WTC11 (cell line): ENCODE data around the gene SWAP70. TPM values are rescaled to one million over a fixed set of nuclear protein-coding genes. Genes with fewer than 3 reads are reported as not detected.

Experiments
- ATAC-seq: fragments of 200-7000 bp; cut with Tn5 transposase; 2 replicates; pipeline ENCODE4 v1.10.0; 2021; ENCODE audit warnings: mild to moderate bottlenecking, moderate library complexity
- CTCF ChIA-PET: fragments of 300-600 bp; sonication (Branson Sonifier 250); formaldehyde crosslinking; loops from one replicate; lab custom pipeline; 2021; ENCODE audit warnings: antibody characterized with exemption; lab: Charles Lee
- POLR2A ChIA-PET: fragments of 350-600 bp; sonication (Branson Sonifier 250); formaldehyde crosslinking; loops from one replicate; lab custom pipeline; 2021; ENCODE audit warnings: antibody characterized with exemption; lab: Charles Lee
- DNase-seq: peaks from one replicate; pipeline ENCODE4 v3.0.0; 2021; ENCODE audit warnings: low spot score
- H3K27ac Mint-ChIP-seq: 2 replicates; pipeline ENCODE4 v1.8.0; 2021; ENCODE audit warnings: mixed read lengths
- H3K27me3 Mint-ChIP-seq: 2 replicates; pipeline ENCODE4 v1.8.0; 2021; ENCODE audit warnings: low read depth, mild to moderate bottlenecking, moderate library complexity, mixed read lengths
- H3K36me3 Mint-ChIP-seq: 2 replicates; pipeline ENCODE4 v1.8.0; 2021; ENCODE audit warnings: mixed read lengths
- H3K4me1 Mint-ChIP-seq: 2 replicates; pipeline ENCODE4 v1.8.0; 2022; ENCODE audit warnings: mixed read lengths
- H3K4me3 Mint-ChIP-seq: 2 replicates; pipeline ENCODE4 v1.8.0; 2021; ENCODE audit warnings: mild to moderate bottlenecking, moderate library complexity, mixed read lengths
- H3K9me3 Mint-ChIP-seq: 2 replicates; pipeline ENCODE4 v1.8.0; 2021; ENCODE audit warnings: mixed read lengths
- GABPB1 ChIP-seq: sonication (generic); formaldehyde crosslinking; IDR thresholded peaks from 2 replicates; pipeline ENCODE4 v1.8.1; 2023; ENCODE audit warnings: mild to moderate bottlenecking, missing genetic modification reagents
- GRHL2 ChIP-seq: fragments of 250-450 bp; sonication (Bioruptor Pico); IDR thresholded peaks from 2 replicates; pipeline ENCODE4 v1.8.0; 2022; ENCODE audit warnings: mild to moderate bottlenecking, moderate library complexity; ENCODE audit not compliant: insufficient replicate concordance, severe bottlenecking
- IRF2 ChIP-seq: sonication (generic); formaldehyde crosslinking; IDR thresholded peaks from 2 replicates; pipeline ENCODE4 v1.8.0; 2022; ENCODE audit warnings: low read depth, missing genetic modification reagents, borderline replicate concordance
- KAT7 ChIP-seq: sonication (generic); formaldehyde crosslinking; IDR thresholded peaks from 2 replicates; pipeline ENCODE4 v1.8.1; 2023; ENCODE audit warnings: missing genetic modification reagents, mild to moderate bottlenecking, borderline replicate concordance
- NFE2L1 ChIP-seq: sonication (generic); formaldehyde crosslinking; IDR thresholded peaks from 2 replicates; pipeline ENCODE4 v1.8.1; 2023; ENCODE audit warnings: missing genetic modification reagents
- NR1H2 ChIP-seq: sonication (generic); formaldehyde crosslinking; IDR thresholded peaks from 2 replicates; pipeline ENCODE4 v1.9.0; 2021; ENCODE audit warnings: mild to moderate bottlenecking, moderate library complexity, missing genetic modification reagents
- NR2C2 ChIP-seq: sonication (generic); formaldehyde crosslinking; IDR thresholded peaks from 2 replicates; pipeline ENCODE4 v1.8.0; 2022; ENCODE audit warnings: mild to moderate bottlenecking, missing genetic modification reagents
- OVOL2 ChIP-seq: fragments of 250-450 bp; sonication (Bioruptor Pico); IDR thresholded peaks from 2 replicates; pipeline ENCODE4 v1.9.0; 2021; ENCODE audit warnings: mild to moderate bottlenecking, borderline replicate concordance
- SOX15 ChIP-seq: fragments of 250-450 bp; sonication (Bioruptor Pico); IDR thresholded peaks from 2 replicates; pipeline ENCODE4 v1.9.0; 2021; ENCODE audit warnings: mild to moderate bottlenecking
- STAT6 ChIP-seq: sonication (generic); formaldehyde crosslinking; conservative IDR thresholded peaks from 2 replicates; pipeline ENCODE4 v1.8.1; 2023; ENCODE audit warnings: mild to moderate bottlenecking, low read depth, missing genetic modification reagents, moderate library complexity
- TEAD1 ChIP-seq: sonication (generic); formaldehyde crosslinking; IDR thresholded peaks from 2 replicates; pipeline ENCODE4 v1.8.0; 2022; ENCODE audit warnings: mild to moderate bottlenecking, missing genetic modification reagents
- TEAD4 ChIP-seq: sonication (generic); formaldehyde crosslinking; IDR thresholded peaks from 2 replicates; pipeline ENCODE4 v1.8.0; 2022; ENCODE audit warnings: mild to moderate bottlenecking, missing genetic modification reagents
- ZBTB21 ChIP-seq: sonication (generic); formaldehyde crosslinking; IDR thresholded peaks from 2 replicates; pipeline ENCODE4 v1.8.1; 2023; ENCODE audit warnings: mild to moderate bottlenecking, missing genetic modification reagents, borderline replicate concordance
- ZNF121 ChIP-seq: sonication (generic); formaldehyde crosslinking; IDR thresholded peaks from 2 replicates; pipeline ENCODE4 v1.8.0; 2023; ENCODE audit warnings: missing genetic modification reagents
- ZNF138 ChIP-seq: sonication (generic); formaldehyde crosslinking; conservative IDR thresholded peaks from 2 replicates; pipeline ENCODE4 v1.8.1; 2022; ENCODE audit warnings: mild to moderate bottlenecking, moderate library complexity, missing genetic modification reagents
- ZNF232 ChIP-seq: sonication (generic); formaldehyde crosslinking; IDR thresholded peaks from 2 replicates; pipeline ENCODE4 v1.8.0; 2022; ENCODE audit warnings: mild to moderate bottlenecking, missing genetic modification reagents
- ZNF317 ChIP-seq: sonication (generic); formaldehyde crosslinking; IDR thresholded peaks from 2 replicates; pipeline ENCODE4 v1.8.1; 2023; ENCODE audit warnings: low read depth, mild to moderate bottlenecking, moderate library complexity, missing genetic modification reagents, borderline replicate concordance
- ZNF416 ChIP-seq: fragments of 250-450 bp; sonication (Bioruptor Pico); IDR thresholded peaks from 2 replicates; pipeline ENCODE4 v1.9.0; 2021; ENCODE audit warnings: mild to moderate bottlenecking, inconsistent platforms
- ZNF671 ChIP-seq: fragments of 250-450 bp; sonication (Bioruptor Pico); IDR thresholded peaks from 2 replicates; pipeline ENCODE4 v1.8.0; 2021; ENCODE audit warnings: mild to moderate bottlenecking
- total RNA-seq: library from RNA; stranded (reverse); gene quantifications from 3 replicates; pipeline ENCODE4 v1.2.3, GENCODE V29; 2021
- TF ChIP-seq, protein P1 (sequence below): sonication (generic); formaldehyde crosslinking; IDR thresholded peaks from 2 replicates; pipeline ENCODE4 v1.8.0; 2023; ENCODE audit warnings: mild to moderate bottlenecking, missing genetic modification reagents
- TF ChIP-seq, protein P2 (sequence below): sonication (generic); formaldehyde crosslinking; IDR thresholded peaks from 2 replicates; pipeline ENCODE4 v1.8.1; 2023; ENCODE audit warnings: mild to moderate bottlenecking, missing genetic modification reagents
- TF ChIP-seq, protein P3 (sequence below): fragments of 250-450 bp; sonication (Bioruptor Pico); IDR thresholded peaks from 2 replicates; pipeline ENCODE4 v2.1.2; 2022; ENCODE audit warnings: mild to moderate bottlenecking, moderate library complexity
- TF ChIP-seq, protein P4 (sequence below): sonication (generic); formaldehyde crosslinking; IDR thresholded peaks from 2 replicates; pipeline ENCODE4 v1.8.1; 2022; ENCODE audit warnings: low read depth, mild to moderate bottlenecking, moderate library complexity, missing genetic modification reagents, borderline replicate concordance
- TF ChIP-seq, protein P5 (sequence below): fragments of 250-450 bp; sonication (Bioruptor Pico); IDR thresholded peaks from 2 replicates; pipeline ENCODE4 v1.9.0; 2021; ENCODE audit warnings: moderate library complexity, mild to moderate bottlenecking, inconsistent platforms, borderline replicate concordance

The SWAP70 gene
- total RNA-seq, 1 experiment from 2014 or later: 24.1 TPM

DNA sequence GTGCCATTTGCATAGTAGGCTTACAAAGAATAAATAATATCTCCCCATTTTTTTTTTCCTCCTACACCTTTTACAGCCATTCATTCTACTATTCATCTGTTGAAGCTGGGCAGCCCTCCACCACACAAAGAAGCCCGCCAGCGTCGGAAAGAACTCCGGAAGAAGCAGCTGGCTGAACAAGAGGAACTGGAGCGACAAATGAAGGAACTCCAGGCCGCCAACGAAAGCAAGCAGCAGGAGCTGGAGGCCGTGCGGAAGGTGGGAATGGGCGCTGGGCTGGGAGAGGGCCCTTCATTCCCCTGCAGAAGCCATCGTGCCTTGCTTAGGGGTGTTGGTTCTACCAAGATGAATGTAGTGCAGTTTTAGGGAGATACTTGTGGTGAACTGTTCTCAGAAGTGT lies 68.6 kb downstream of the SWAP70 start:
- no peak for ATAC-seq
- peaks cover 18% of the 10 kb centered on the region for H3K4me1 Mint-ChIP-seq
- peak overlapping the region; percentile 28 for H3K27ac Mint-ChIP-seq
- no peaks in the 10 kb centered on the region for H3K27me3 Mint-ChIP-seq
- peaks cover 9% of the 10 kb centered on the region for H3K9me3 Mint-ChIP-seq
- ChIA-PET POLR2A (interaction anchor here (0.6 kb wide), 1 partner anchor 204 kb away, joined by 3 read pairs; no protein-coding TSS in a partner anchor), CTCF (interaction anchor here (0.5 to 1.0 kb wide), 2 partner anchors 197 to 1005 kb away, joined by 3 to 5 read pairs; no protein-coding TSS in a partner anchor)
- no peak for DNase-seq
- H3K4me3 Mint-ChIP-seq: no peak overlapping the region
- H3K36me3 Mint-ChIP-seq: peaks cover 43% of the 10 kb centered on the region
- no peak for TF ChIP-seq TEAD4 (CRISPR knock-in tag)
- no peak for TF ChIP-seq SOX15 (CRISPR knock-in tag)
- TF ChIP-seq ZNF671 (CRISPR knock-in tag): no peak
- no peak for TF ChIP-seq GRHL2
- TF ChIP-seq TEAD1 (CRISPR knock-in tag): no peak
- no peak for TF ChIP-seq ZNF121 (CRISPR knock-in tag)
- TF ChIP-seq, protein P1, sequence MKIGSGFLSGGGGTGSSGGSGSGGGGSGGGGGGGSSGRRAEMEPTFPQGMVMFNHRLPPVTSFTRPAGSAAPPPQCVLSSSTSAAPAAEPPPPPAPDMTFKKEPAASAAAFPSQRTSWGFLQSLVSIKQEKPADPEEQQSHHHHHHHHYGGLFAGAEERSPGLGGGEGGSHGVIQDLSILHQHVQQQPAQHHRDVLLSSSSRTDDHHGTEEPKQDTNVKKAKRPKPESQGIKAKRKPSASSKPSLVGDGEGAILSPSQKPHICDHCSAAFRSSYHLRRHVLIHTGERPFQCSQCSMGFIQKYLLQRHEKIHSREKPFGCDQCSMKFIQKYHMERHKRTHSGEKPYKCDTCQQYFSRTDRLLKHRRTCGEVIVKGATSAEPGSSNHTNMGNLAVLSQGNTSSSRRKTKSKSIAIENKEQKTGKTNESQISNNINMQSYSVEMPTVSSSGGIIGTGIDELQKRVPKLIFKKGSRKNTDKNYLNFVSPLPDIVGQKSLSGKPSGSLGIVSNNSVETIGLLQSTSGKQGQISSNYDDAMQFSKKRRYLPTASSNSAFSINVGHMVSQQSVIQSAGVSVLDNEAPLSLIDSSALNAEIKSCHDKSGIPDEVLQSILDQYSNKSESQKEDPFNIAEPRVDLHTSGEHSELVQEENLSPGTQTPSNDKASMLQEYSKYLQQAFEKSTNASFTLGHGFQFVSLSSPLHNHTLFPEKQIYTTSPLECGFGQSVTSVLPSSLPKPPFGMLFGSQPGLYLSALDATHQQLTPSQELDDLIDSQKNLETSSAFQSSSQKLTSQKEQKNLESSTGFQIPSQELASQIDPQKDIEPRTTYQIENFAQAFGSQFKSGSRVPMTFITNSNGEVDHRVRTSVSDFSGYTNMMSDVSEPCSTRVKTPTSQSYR: no peak
- no peak for TF ChIP-seq OVOL2 (CRISPR knock-in tag)

- DNase-seq (no peak), ATAC-seq (no peak)
- Mint-ChIP-seq H3K9me3 (peaks cover 9% of the 10 kb centered on the region), H3K36me3 (peaks cover 44% of the 10 kb centered on the region), H3K4me1 (peaks cover 18% of the 10 kb centered on the region), H3K27me3 (no peaks in the 10 kb centered on the region), H3K4me3 (no peak overlapping the region), H3K27ac (peak overlapping the region; percentile 30; the same call in 1 of the 2 replicates)
- no peak for TF ChIP-seq ZNF416 (CRISPR knock-in tag)
- TF ChIP-seq GABPB1 (CRISPR knock-in tag): no peak
- TF ChIP-seq, protein P2, sequence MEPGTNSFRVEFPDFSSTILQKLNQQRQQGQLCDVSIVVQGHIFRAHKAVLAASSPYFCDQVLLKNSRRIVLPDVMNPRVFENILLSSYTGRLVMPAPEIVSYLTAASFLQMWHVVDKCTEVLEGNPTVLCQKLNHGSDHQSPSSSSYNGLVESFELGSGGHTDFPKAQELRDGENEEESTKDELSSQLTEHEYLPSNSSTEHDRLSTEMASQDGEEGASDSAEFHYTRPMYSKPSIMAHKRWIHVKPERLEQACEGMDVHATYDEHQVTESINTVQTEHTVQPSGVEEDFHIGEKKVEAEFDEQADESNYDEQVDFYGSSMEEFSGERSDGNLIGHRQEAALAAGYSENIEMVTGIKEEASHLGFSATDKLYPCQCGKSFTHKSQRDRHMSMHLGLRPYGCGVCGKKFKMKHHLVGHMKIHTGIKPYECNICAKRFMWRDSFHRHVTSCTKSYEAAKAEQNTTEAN: no peak
- no peak for TF ChIP-seq IRF2
- TF ChIP-seq, protein P3, sequence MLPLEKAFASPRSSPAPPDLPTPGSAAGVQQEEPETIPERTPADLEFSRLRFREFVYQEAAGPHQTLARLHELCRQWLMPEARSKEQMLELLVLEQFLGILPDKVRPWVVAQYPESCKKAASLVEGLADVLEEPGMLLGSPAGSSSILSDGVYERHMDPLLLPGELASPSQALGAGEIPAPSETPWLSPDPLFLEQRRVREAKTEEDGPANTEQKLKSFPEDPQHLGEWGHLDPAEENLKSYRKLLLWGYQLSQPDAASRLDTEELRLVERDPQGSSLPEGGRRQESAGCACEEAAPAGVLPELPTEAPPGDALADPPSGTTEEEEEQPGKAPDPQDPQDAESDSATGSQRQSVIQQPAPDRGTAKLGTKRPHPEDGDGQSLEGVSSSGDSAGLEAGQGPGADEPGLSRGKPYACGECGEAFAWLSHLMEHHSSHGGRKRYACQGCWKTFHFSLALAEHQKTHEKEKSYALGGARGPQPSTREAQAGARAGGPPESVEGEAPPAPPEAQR (CRISPR knock-in tag): no peak
- TF ChIP-seq ZNF138 (CRISPR knock-in tag): no peak
- no peak for TF ChIP-seq ZNF317 (CRISPR knock-in tag)
- TF ChIP-seq ZNF232 (CRISPR knock-in tag): no peak
- no peak for TF ChIP-seq GRHL2
- TF ChIP-seq, protein P4, sequence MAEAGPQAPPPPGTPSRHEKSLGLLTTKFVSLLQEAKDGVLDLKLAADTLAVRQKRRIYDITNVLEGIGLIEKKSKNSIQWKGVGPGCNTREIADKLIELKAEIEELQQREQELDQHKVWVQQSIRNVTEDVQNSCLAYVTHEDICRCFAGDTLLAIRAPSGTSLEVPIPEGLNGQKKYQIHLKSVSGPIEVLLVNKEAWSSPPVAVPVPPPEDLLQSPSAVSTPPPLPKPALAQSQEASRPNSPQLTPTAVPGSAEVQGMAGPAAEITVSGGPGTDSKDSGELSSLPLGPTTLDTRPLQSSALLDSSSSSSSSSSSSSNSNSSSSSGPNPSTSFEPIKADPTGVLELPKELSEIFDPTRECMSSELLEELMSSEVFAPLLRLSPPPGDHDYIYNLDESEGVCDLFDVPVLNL (CRISPR knock-in tag): no peak
- no peak for TF ChIP-seq NR2C2 (CRISPR knock-in tag)
- no peak for TF ChIP-seq NR1H2 (CRISPR knock-in tag)
- TF ChIP-seq STAT6 (CRISPR knock-in tag): no peak
- TF ChIP-seq ZBTB21 (CRISPR knock-in tag): no peak
- no peak for TF ChIP-seq NFE2L1
- TF ChIP-seq, protein P5, sequence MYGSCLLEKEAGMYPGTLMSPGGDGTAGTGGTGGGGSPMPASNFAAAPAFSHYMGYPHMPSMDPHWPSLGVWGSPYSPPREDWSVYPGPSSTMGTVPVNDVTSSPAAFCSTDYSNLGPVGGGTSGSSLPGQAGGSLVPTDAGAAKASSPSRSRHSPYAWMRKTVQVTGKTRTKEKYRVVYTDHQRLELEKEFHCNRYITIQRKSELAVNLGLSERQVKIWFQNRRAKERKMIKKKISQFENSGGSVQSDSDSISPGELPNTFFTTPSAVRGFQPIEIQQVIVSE (CRISPR knock-in tag): no peak
- TF ChIP-seq KAT7: no peak
- ChIA-PET POLR2A (no interaction called here), CTCF (interaction anchor here (1.0 kb wide), 1 partner anchor 198 kb away, joined by 3 read pairs; no protein-coding TSS in a partner anchor)
Observed at GRCh38 chr11:9733212-9733611, 69.3 kb downstream of the SWAP70 start.
